Measurements from ENCODE around the gene HACD2. TPM values are rescaled to one million over a fixed set of nuclear protein-coding genes. Genes with fewer than 3 reads are reported as not detected.

Gene HACD2
- total RNA-seq, 3 donors from 2014 or later = 40.9 to 65.0 (median 52.7) TPM

- Histone ChIP-seq H3K4me1 (ENCODE audit: low read depth) (no peaks in the 10 kb centered on the region), H3K36me3 (ENCODE audit: low read depth) (no peaks in the 10 kb centered on the region), H3K4me3 (no peak overlapping the region), H3K9me3 (no peaks in the 10 kb centered on the region)
- DNase-seq (no peak), ATAC-seq (no peak)
- intact Hi-C loops (cut with DNase I, micrococcal nuclease) = no loop called here
- TF ChIP-seq CTCF (IDR thresholded peaks at IDR 0.05) = no peak
These were observed 73.8 kb downstream of the HACD2 start for GRCh38 chr3:123511084-123511483.

- H3K4me1 ChIP-seq (ENCODE audit: low read depth) = no peaks in the 10 kb centered on the region
- DNase-seq = no peak
- H3K36me3 ChIP-seq (ENCODE audit: low read depth) = no peaks in the 10 kb centered on the region
- H3K9me3 ChIP-seq = no peaks in the 10 kb centered on the region
- ATAC-seq = no peak
- TF ChIP-seq CTCF (IDR thresholded peaks at IDR 0.05) = no peak
- no peak overlapping the region for H3K4me3 ChIP-seq
- intact Hi-C loops (cut with DNase I, micrococcal nuclease) = no loop called here
These were observed 76.7 kb downstream of the HACD2 start for GRCh38 chr3:123508178-123508577.

GRCh38 chr3:123505820-123506219 lies 79.0 kb downstream of the HACD2 start:
- Histone ChIP-seq H3K36me3 (ENCODE audit: low read depth) (no peaks in the 10 kb centered on the region), H3K4me1 (ENCODE audit: low read depth) (no peaks in the 10 kb centered on the region), H3K4me3 (no peak overlapping the region), H3K9me3 (no peaks in the 10 kb centered on the region)
- no peak for TF ChIP-seq CTCF (IDR thresholded peaks at IDR 0.05)
- intact Hi-C loops (cut with DNase I, micrococcal nuclease) = no loop called here
- ATAC-seq = no peak
- no peak for DNase-seq

GRCh38 chr3:123503203-123503602 lies 81.7 kb downstream of the HACD2 start:
- H3K9me3 ChIP-seq = no peaks in the 10 kb centered on the region
- H3K36me3 ChIP-seq (ENCODE audit: low read depth) = no peaks in the 10 kb centered on the region
- H3K4me3 ChIP-seq = no peak overlapping the region
- intact Hi-C loops (cut with DNase I, micrococcal nuclease) = no loop called here
- DNase-seq (no peak), ATAC-seq (no peak)
- TF ChIP-seq CTCF (IDR thresholded peaks at IDR 0.05) = no peak
- no peaks in the 10 kb centered on the region for H3K4me1 ChIP-seq (ENCODE audit: low read depth)

GRCh38 chr3:123499322-123499721 lies 85.5 kb downstream of the HACD2 start:
- intact Hi-C loops (cut with DNase I, micrococcal nuclease) = no loop called here
- H3K36me3 ChIP-seq (ENCODE audit: low read depth) = no peaks in the 10 kb centered on the region
- TF ChIP-seq CTCF (IDR thresholded peaks at IDR 0.05) = no peak
- no peaks in the 10 kb centered on the region for H3K4me1 ChIP-seq (ENCODE audit: low read depth)
- DNase-seq (no peak), ATAC-seq (no peak)
- H3K4me3 ChIP-seq = no peak overlapping the region
- H3K9me3 ChIP-seq = no peaks in the 10 kb centered on the region

GRCh38 chr3:123498761-123499160 lies 86.1 kb downstream of the HACD2 start:
- TF ChIP-seq CTCF (IDR thresholded peaks at IDR 0.05) = no peak
- no peaks in the 10 kb centered on the region for H3K9me3 ChIP-seq
- H3K4me1 ChIP-seq (ENCODE audit: low read depth) = no peaks in the 10 kb centered on the region
- no peak for ATAC-seq
- H3K36me3 ChIP-seq (ENCODE audit: low read depth) = no peaks in the 10 kb centered on the region
- intact Hi-C loops (cut with DNase I, micrococcal nuclease) = no loop called here
- no peak overlapping the region for H3K4me3 ChIP-seq
- DNase-seq = no peak

Measured in mucosa of descending colon (tissue), 3 donors.